B cell (primary cell): Measurements from ENCODE around the gene ZNF764.

Experiments
- CTCF ChIP-seq: fragments of 200-600 bp; IDR thresholded peaks from one replicate; pipeline ENCODE4 v1.8.0; 2022; ENCODE audit warnings: antibody characterized with exemption, mild to moderate bottlenecking
- EZH2 ChIP-seq: IDR thresholded peaks from 2 replicates; pipeline ENCODE4 v1.6.1; 2012; ENCODE audit warnings: borderline replicate concordance, low read depth, mild to moderate bottlenecking, moderate library complexity, low read length; ENCODE audit not compliant: insufficient read depth, poor library complexity, severe bottlenecking

- TF ChIP-seq CTCF, result no peak
- no peak for TF ChIP-seq EZH2
Measured at GRCh38 chr16:30566531-30566930, 8.4 kb upstream of the ZNF764 start.
